ENCODE results near the gene VAV2.
"Not testable (repeated sequence)": the region's sequence is repeated elsewhere in the genome, so short reads cannot be mapped to it uniquely, and the experiment has no call there.

Gene VAV2

GRCh38 chr9:133934482-133935232, 57.5 kb downstream of the VAV2 start:
- DNase-seq: no peak

GRCh38 chr9:133933426-133934026, 58.6 kb downstream of the VAV2 start:
- no peak for DNase-seq

DNA sequence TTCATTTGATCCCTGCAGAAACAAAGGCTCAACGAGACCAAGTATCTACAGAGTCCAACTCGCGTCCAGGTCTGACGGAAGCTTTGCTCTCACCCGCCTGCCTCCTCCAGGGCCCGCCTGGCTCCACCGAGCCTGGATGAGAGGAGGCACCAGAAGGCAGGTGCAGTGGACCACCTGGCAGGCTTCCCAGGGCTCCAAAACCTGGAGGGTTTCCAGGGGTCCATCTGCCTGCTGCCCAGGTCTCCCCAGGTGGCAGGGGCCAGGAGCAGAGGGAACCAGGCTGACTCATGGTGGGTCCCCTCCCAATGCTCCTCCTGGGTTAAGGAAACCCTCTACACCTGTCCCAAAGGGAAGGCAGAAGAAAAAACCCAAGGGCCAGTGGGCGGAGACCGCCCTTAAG, 59.5 kb downstream of the VAV2 start:
- no peak for DNase-seq

- DNase-seq: no peak
These were observed 59.9 kb downstream of the VAV2 start for GRCh38 chr9:133932181-133932580.

GRCh38 chr9:133930682-133931485, 61.2 kb downstream of the VAV2 start:
- DNase-seq: no peak

DNA sequence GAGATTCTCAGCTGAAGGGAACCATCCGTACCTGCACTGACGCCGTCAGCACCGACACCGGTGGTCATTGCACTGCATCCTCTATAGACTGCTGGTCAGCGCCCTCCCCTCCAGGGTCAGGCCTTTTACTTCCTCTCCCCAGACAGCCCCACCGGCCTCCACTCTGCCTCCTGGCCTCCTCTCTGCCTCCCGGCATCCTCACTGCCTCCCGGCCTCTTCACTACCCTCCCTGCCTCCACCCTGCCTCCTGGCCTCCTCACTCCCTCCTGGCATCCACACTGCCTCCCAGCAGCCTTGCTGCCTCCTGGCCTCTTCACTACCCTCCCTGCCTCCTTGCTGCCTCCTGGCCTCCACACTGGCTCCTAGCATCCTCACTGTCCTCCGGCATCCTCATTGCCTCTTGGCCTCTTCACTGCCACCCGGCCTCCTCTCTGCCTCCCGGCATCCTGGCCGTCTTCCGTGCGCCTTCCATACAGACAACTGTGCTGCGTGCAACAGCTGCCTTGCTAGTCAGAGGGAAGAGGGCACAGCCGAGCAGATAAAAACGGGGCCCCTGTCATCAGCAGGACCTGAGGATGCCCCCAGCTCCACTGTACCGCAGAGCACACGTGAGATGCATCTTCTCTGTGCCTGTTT, 62.0 kb downstream of the VAV2 start:
- no peak for DNase-seq

- no peak for DNase-seq
These were observed 62.5 kb downstream of the VAV2 start for GRCh38 chr9:133929599-133929998.

GRCh38 chr9:133928248-133928764, 63.8 kb downstream of the VAV2 start:
- no peak for DNase-seq

DNA sequence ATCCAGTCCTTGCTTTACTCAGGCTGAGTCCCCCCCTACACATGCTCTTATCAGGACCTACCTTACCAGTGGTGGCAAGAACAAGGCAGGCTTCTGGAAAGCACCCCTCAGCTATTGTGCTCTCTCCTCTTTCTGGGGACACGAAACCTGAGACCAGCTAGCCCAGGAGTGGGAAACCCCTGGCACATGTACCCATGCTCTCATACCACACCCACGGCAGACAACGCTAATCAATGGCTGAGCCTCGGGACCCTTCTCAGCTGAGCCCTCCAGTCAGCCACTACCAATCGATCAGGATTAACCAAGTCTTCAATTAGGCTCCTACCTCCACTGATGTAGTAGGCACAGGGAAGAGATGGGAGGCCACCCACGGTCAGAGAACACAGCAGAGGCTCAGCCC, 65.1 kb downstream of the VAV2 start:
- no peak for DNase-seq

GRCh38 chr9:133926165-133926856, 65.8 kb downstream of the VAV2 start:
- no peak for DNase-seq

GRCh38 chr9:133924453-133924852, 67.7 kb downstream of the VAV2 start:
- no peak for DNase-seq

- not testable (repeated sequence) for DNase-seq
These were observed 68.5 kb downstream of the VAV2 start for GRCh38 chr9:133923608-133924007.

DNA sequence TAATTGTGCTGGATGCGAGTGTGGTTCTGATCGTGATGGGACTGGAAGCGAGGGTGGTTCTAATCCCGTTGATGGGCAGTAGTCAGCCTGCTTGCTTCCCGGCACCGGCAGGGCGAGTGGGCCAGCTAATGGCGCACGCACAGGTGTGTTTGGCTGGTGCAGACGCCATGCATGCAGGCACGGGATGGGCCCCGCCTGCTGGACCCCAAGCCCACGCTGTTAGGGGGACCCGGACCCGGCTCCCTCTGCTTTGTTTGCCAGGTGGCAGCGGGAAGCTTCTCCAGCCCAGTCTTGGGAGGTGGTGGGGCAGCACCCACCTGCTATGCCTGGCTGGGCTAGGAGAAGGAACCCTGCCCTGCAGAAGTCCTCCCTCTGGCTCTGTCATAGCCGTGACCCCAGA, 70.3 kb downstream of the VAV2 start:
- DNase-seq: no peak

- DNase-seq: no peak
These were observed 71.7 kb downstream of the VAV2 start for GRCh38 chr9:133920471-133920870.

DNA sequence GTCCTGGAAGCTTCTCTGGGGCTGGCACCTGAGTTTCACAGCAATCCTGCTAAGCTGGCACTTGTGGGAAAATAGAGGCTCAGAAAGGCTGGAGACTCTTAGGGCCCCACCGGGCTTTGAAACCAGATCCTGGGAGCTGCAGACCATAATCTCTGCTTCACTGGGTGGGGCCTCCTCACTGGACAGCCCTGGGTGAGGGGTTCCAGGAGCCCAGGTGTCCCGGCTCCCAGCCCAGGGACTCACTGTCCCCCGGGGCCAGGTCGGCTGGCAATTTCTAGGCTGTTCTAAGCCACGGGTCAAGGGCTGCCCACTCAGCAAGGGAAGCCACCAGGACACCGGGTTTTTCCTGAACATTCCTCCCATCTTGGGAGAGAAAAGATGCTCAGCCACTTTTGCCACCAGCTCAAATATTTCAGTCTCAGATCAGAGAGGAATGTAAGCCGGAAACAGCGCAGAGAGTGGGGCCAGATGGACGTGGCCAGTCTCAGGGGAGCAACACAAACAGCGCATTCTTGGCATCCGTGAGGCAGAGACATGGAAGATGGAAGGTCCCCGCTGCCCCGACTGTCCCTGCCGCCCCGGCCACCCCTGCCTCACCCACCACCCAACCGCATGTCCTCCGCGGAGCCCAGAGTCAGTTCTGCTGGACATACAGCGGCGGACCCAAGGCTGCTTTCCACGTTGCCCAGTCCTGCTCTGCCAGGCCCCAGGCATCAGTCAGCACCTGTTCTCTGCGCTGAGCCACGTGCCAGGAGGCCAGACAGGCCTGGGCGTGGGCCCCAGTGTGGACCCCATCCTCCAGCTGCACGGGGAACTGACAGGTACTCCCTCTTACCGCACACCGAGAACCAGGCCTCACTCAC, 72.6 kb downstream of the VAV2 start:
- DNase-seq: no peak

DNA sequence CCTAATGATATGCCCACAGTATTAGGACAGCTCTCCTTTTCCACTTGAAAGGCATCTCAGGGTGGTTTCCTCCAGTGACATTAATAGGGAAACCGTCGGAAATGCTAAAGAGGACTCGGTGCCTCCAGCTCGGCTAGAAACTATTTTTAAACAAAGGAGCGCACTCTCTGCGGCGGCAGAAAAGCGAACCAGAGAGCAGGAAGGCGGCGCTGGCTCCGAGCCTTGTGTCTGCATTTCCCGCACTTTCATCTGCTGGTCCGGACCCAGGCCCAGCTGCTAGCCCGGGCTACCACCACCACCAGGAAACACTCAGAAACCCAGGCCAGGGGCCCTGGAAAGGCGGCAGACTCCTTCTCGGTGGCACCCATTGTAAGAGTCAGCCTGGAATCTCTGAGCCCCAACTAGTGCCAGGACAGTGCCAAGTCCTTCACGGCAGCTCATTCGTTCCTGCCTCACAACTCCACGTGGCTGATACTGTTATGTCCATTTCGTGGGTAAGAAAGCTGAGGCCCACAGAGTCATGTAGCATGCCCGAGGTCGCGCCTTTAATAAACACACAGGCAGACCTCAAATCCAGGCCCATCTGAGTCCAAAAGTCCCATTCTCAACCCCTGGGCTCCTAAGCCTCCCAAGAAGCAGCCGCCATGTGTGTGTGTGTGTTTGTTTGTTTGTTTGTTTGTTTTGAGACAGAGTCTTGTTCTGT, 73.9 kb downstream of the VAV2 start:
- no peak for DNase-seq

GRCh38 chr9:133917375-133917774, 74.7 kb downstream of the VAV2 start:
- no peak for DNase-seq

- no peak for DNase-seq
These were observed 76.0 kb downstream of the VAV2 start for GRCh38 chr9:133916159-133916541.

DNA sequence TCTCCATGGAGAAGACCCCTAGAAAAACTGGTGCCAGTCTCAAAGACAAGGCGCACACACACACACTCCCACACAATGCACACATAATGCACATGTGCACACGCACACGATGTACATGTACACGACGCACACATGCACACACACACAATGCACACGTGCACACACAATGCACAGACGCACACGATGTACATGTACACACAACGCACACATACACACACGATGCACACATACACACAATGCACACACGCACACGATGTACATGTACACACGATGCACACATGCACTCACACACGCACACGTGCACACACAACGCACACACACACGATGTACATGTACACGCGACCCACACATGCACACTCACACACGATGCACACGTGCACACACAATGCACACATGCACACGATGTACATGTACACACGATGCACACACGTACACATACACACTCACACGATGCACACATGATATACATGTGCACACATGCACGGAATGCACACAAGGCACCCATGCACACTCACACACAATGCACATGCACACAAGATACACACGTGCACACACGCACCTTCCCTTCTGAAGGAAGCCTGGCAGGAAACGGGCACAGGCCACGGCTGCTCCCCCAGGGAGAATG, 76.5 kb downstream of the VAV2 start:
- no peak for DNase-seq
